WTC11 (cell line): ENCODE measurements around the gene FRAT2. TPM values are rescaled to one million over a fixed set of nuclear protein-coding genes. Genes with fewer than 3 reads are reported as not detected.

ENCODE experiments used
- ARID4B ChIP-seq: sonication (generic); formaldehyde crosslinking; IDR thresholded peaks from 2 replicates; pipeline ENCODE4 v1.8.0; 2023; ENCODE audit warnings: missing genetic modification reagents, mild to moderate bottlenecking, borderline replicate concordance
- ATF1 ChIP-seq: sonication (generic); formaldehyde crosslinking; IDR thresholded peaks from 2 replicates; pipeline ENCODE4 v1.8.1; 2023; ENCODE audit warnings: mild to moderate bottlenecking, moderate library complexity, missing genetic modification reagents
- ATF2 ChIP-seq: sonication (generic); formaldehyde crosslinking; IDR thresholded peaks from 2 replicates; pipeline ENCODE4 v1.8.1; 2022; ENCODE audit warnings: low read depth, missing genetic modification reagents, borderline replicate concordance
- E2F1 ChIP-seq: sonication (generic); formaldehyde crosslinking; IDR thresholded peaks from 2 replicates; pipeline ENCODE4 v1.8.0; 2022; ENCODE audit warnings: mild to moderate bottlenecking, missing genetic modification reagents
- ELF4 ChIP-seq: sonication (generic); formaldehyde crosslinking; IDR thresholded peaks from 2 replicates; pipeline ENCODE4 v1.8.1; 2022; ENCODE audit warnings: low read depth, mild to moderate bottlenecking, moderate library complexity, missing genetic modification reagents
- ETV6 ChIP-seq: sonication (generic); formaldehyde crosslinking; IDR thresholded peaks from 2 replicates; pipeline ENCODE4 v1.8.1; 2022; ENCODE audit warnings: mild to moderate bottlenecking, missing genetic modification reagents
- FOXP1 ChIP-seq: sonication (generic); formaldehyde crosslinking; IDR thresholded peaks from 2 replicates; pipeline ENCODE4 v1.8.0; 2022; ENCODE audit warnings: missing genetic modification reagents, mild to moderate bottlenecking, moderate library complexity, borderline replicate concordance
- GABPB1 ChIP-seq: sonication (generic); formaldehyde crosslinking; IDR thresholded peaks from 2 replicates; pipeline ENCODE4 v1.8.1; 2023; ENCODE audit warnings: mild to moderate bottlenecking, missing genetic modification reagents
- GRHL2 ChIP-seq: fragments of 250-450 bp; sonication (Bioruptor Pico); IDR thresholded peaks from 2 replicates; pipeline ENCODE4 v1.8.0; 2022; ENCODE audit warnings: mild to moderate bottlenecking, moderate library complexity; ENCODE audit not compliant: insufficient replicate concordance, severe bottlenecking
- IRF1 ChIP-seq: sonication (generic); formaldehyde crosslinking; IDR thresholded peaks from 2 replicates; pipeline ENCODE4 v1.8.0; 2023; ENCODE audit warnings: missing genetic modification reagents
- IRF2 ChIP-seq: sonication (generic); formaldehyde crosslinking; IDR thresholded peaks from 2 replicates; pipeline ENCODE4 v1.8.0; 2022; ENCODE audit warnings: low read depth, missing genetic modification reagents, borderline replicate concordance
- NFE2L1 ChIP-seq: sonication (generic); formaldehyde crosslinking; IDR thresholded peaks from 2 replicates; pipeline ENCODE4 v1.8.1; 2023; ENCODE audit warnings: missing genetic modification reagents
- NR1H2 ChIP-seq: sonication (generic); formaldehyde crosslinking; IDR thresholded peaks from 2 replicates; pipeline ENCODE4 v1.9.0; 2021; ENCODE audit warnings: mild to moderate bottlenecking, moderate library complexity, missing genetic modification reagents
- PRDM15 ChIP-seq: sonication (generic); formaldehyde crosslinking; IDR thresholded peaks from 2 replicates; pipeline ENCODE4 v1.8.0; 2022; ENCODE audit warnings: missing genetic modification reagents
- RORB ChIP-seq: fragments of 250-450 bp; sonication (Bioruptor Pico); IDR thresholded peaks from 2 replicates; pipeline ENCODE4 v1.9.0; 2021; ENCODE audit warnings: mild to moderate bottlenecking
- SOX15 ChIP-seq: fragments of 250-450 bp; sonication (Bioruptor Pico); IDR thresholded peaks from 2 replicates; pipeline ENCODE4 v1.9.0; 2021; ENCODE audit warnings: mild to moderate bottlenecking
- STAT6 ChIP-seq: sonication (generic); formaldehyde crosslinking; conservative IDR thresholded peaks from 2 replicates; pipeline ENCODE4 v1.8.1; 2023; ENCODE audit warnings: mild to moderate bottlenecking, low read depth, missing genetic modification reagents, moderate library complexity
- ZBTB21 ChIP-seq: sonication (generic); formaldehyde crosslinking; IDR thresholded peaks from 2 replicates; pipeline ENCODE4 v1.8.1; 2023; ENCODE audit warnings: mild to moderate bottlenecking, missing genetic modification reagents, borderline replicate concordance
- ZNF671 ChIP-seq: fragments of 250-450 bp; sonication (Bioruptor Pico); IDR thresholded peaks from 2 replicates; pipeline ENCODE4 v1.8.0; 2021; ENCODE audit warnings: mild to moderate bottlenecking
- ZSCAN18 ChIP-seq: fragments of 250-450 bp; sonication (Bioruptor Pico); IDR thresholded peaks from 2 replicates; pipeline ENCODE4 v2.1.2; 2022; ENCODE audit warnings: mild to moderate bottlenecking, moderate library complexity
- total RNA-seq: library from RNA; stranded (reverse); gene quantifications from 3 replicates; pipeline ENCODE4 v1.2.3, GENCODE V29; 2021

FRAT2 gene
- total RNA-seq, 1 experiment from 2014 or later = 48.2 TPM

GRCh38 chr10:97318772-97319651 is 15.5 kb downstream of the FRAT2 start, which contains the start of gene FRAT1 (continued):
- TF ChIP-seq ARID4B (CRISPR knock-in tag) (no peak), NR1H2 (no peak), RORB (no peak), ZBTB21 (CRISPR knock-in tag) (no peak), NFE2L1 (no peak), IRF2 (CRISPR knock-in tag) (no peak), ELF4 (CRISPR knock-in tag) (no peak), ATF2 (CRISPR knock-in tag) (no peak), ETV6 (CRISPR knock-in tag) (peak; percentile 72; the same call in 1 of the 2 replicates), ATF1 (CRISPR knock-in tag) (no peak), GRHL2 (CRISPR knock-in tag) (no peak), ZSCAN18 (CRISPR knock-in tag) (no peak), FOXP1 (no peak), E2F1 (CRISPR knock-in tag) (no peak), GABPB1 (CRISPR knock-in tag) (0 out of 2 replicates have a peak, but pooled peaks have one; percentile 14), ZNF671 (CRISPR knock-in tag) (no peak), PRDM15 (CRISPR knock-in tag) (no peak), IRF1 (no peak), STAT6 (CRISPR knock-in tag) (no peak), SOX15 (CRISPR knock-in tag) (no peak)
